ENCODE measurements around the gene RIMKLA. TPM values are rescaled to one million over a fixed set of nuclear protein-coding genes. Genes with fewer than 3 reads are reported as not detected.

Gene RIMKLA
- total and polyA plus RNA-seq, 2 of the 13 experiments (the other 11 are each of a cell fraction or from before 2014, with no cell fraction given): 2.5 to 3.8 TPM

DNA sequence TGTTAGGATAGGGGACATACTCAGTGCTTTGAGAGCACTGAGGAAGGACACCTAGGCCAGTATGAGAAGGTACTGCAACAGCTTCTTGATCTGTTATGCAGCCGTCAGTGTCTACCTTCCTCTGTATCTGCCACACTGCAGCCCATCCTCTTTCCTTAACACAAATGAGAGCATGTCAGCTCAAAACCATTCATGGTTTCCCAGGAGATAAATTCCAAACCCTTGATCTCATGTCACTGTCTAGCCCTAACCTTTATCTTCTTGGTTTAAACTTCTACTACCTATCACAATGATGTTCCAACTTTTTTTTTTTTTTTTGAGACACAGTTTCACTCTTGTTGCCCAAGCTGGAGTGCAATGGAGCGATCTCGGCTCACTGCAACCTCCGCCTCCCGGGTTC lies 73.8 kb downstream of the RIMKLA start:
- in situ Hi-C loops (cut with HindIII; ENCODE audit: extremely low pct_ligation_motif_present, low pct_unique_long_range_greater_than_20kb): no loop called here
- CTCF ChIA-PET (ENCODE audit: low intra/inter-chr PET ratio, low total read pairs): no interaction called here
- no peak for DNase-seq (ENCODE audit: low spot score)
- intact Hi-C loops (cut with micrococcal nuclease; ENCODE audit: unreplicated experiment): no loop called here
- TF ChIP-seq, protein P1, sequence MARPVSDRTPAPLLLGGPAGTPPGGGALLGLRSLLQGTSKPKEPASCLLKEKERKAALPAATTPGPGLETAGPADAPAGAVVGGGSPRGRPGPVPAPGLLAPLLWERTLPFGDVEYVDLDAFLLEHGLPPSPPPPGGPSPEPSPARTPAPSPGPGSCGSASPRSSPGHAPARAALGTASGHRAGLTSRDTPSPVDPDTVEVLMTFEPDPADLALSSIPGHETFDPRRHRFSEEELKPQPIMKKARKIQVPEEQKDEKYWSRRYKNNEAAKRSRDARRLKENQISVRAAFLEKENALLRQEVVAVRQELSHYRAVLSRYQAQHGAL (CRISPR knock-in tag; IDR thresholded peaks at IDR 0.05; ENCODE audit: not compliant biosample characterization): no peak
- TF ChIP-seq PHF21A (CRISPR knock-in tag; IDR thresholded peaks at IDR 0.05): no peak
- no peak for TF ChIP-seq AKAP8 (CRISPR knock-in tag; IDR thresholded peaks at IDR 0.05)
- TF ChIP-seq, protein P2, sequence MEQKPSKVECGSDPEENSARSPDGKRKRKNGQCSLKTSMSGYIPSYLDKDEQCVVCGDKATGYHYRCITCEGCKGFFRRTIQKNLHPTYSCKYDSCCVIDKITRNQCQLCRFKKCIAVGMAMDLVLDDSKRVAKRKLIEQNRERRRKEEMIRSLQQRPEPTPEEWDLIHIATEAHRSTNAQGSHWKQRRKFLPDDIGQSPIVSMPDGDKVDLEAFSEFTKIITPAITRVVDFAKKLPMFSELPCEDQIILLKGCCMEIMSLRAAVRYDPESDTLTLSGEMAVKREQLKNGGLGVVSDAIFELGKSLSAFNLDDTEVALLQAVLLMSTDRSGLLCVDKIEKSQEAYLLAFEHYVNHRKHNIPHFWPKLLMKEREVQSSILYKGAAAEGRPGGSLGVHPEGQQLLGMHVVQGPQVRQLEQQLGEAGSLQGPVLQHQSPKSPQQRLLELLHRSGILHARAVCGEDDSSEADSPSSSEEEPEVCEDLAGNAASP (CRISPR knock-in tag; IDR thresholded peaks at IDR 0.05; ENCODE audit: borderline replicate concordance): no peak
- H3K4me2 ChIP-seq (ENCODE audit: low read depth, low read length): no peak overlapping the region
- no peaks in the 10 kb centered on the region for H4K20me1 ChIP-seq (ENCODE audit: insufficient read depth, low read length)
- H3K79me2 ChIP-seq (ENCODE audit: insufficient read depth, low read length): peaks cover 12% of the 10 kb centered on the region
- H3K36me3 ChIP-seq (replicated peaks in 1 of 2; ENCODE audit: control insufficient read depth in 1 of 2, insufficient read depth in 2 of 2, low read length in 2 of 2): peaks cover 1 to 2% of the 10 kb centered on the region in 2 experiments; a peak in 2 of 5 replicates
- no peak overlapping the region for H3K27ac ChIP-seq (ENCODE audit: extremely low read length, insufficient read depth, low read length)
- POLR2A ChIA-PET: no interaction called here
- ATAC-seq: no peak
- no peak overlapping the region for H3K9ac ChIP-seq (ENCODE audit: insufficient read depth, low read depth, low read length)
- H3K4me3 ChIP-seq (replicated peaks in 1 of 3; ENCODE audit: insufficient read depth in 1 of 3, low read depth in 2 of 3, low read length in 3 of 3): no peak overlapping the region
- no peak overlapping the region for H2AFZ ChIP-seq (ENCODE audit: low read length)
- H3K4me1 ChIP-seq (ENCODE audit: insufficient read depth, low read length): peaks cover 34% of the 10 kb centered on the region
- H3K9me3 ChIP-seq (ENCODE audit: low read length): no peaks in the 10 kb centered on the region
- WGBS (ENCODE audit: low lambda C conversion rate): 62% methylated on average over 5 of the region's 5 CpGs
- H3K27me3 ChIP-seq (ENCODE audit: control insufficient read depth in 1 of 2, insufficient read depth in 2 of 2, low read length in 2 of 2): no peaks in the 10 kb centered on the region; a peak in 1 of 5 replicates
- no TSS peak for BruUV-seq (replicated peaks)
- FAIRE-seq: peak; percentile 23

Measured in HepG2 (cell line).